Trophoblast cell (in vitro differentiated cells and primary cell): ENCODE data around the gene ATP5PF.

Experiments
- DNase-seq, 2 donors: peaks; one replicate each; pipeline ENCODE4 v3.0.0-alpha.2; 2016
- H2AFZ ChIP-seq: 2 replicates; pipeline ENCODE4 v1.6.1; 2013; ENCODE audit warnings: low read length, moderate library complexity, mild to moderate bottlenecking; ENCODE audit not compliant: insufficient read depth, poor library complexity
- H2AK5ac ChIP-seq: 2 replicates; pipeline ENCODE4 v1.6.1; 2013; ENCODE audit warnings: mild to moderate bottlenecking, low read length
- H2BK120ac ChIP-seq: 2 replicates; pipeline ENCODE4 v1.6.1; 2013; ENCODE audit warnings: low read length, mild to moderate bottlenecking, moderate library complexity; ENCODE audit not compliant: insufficient read depth, poor library complexity
- H2BK12ac ChIP-seq: 2 replicates; pipeline ENCODE4 v1.6.1; 2013; ENCODE audit warnings: mild to moderate bottlenecking, low read length, moderate library complexity
- H2BK5ac ChIP-seq: 2 replicates; pipeline ENCODE4 v1.6.1; 2013; ENCODE audit warnings: low read length, low read depth, moderate library complexity, mild to moderate bottlenecking; ENCODE audit not compliant: poor library complexity
- H3K14ac ChIP-seq: 2 replicates; pipeline ENCODE4 v1.6.1; 2013; ENCODE audit warnings: mild to moderate bottlenecking, low read length
- H3K18ac ChIP-seq: 2 replicates; pipeline ENCODE4 v1.6.1; 2013; ENCODE audit warnings: mild to moderate bottlenecking, low read length
- H3K23ac ChIP-seq: 2 replicates; pipeline ENCODE4 v1.6.1; 2013; ENCODE audit warnings: low read length
- H3K27ac ChIP-seq: 2 replicates; pipeline ENCODE4 v1.5.1; 2013; ENCODE audit warnings: low read depth, mild to moderate bottlenecking, inconsistent platforms, low read length, moderate library complexity
- H3K27me3 ChIP-seq: 2 replicates; pipeline ENCODE4 v1.6.1; 2013; ENCODE audit warnings: inconsistent platforms, mild to moderate bottlenecking, low read length, moderate library complexity; ENCODE audit not compliant: insufficient read depth
- H3K36me3 ChIP-seq, 2 experiments: 1 replicate in 1 of 2; 2 replicates in 1 of 2; pipeline ENCODE4 v1.6.1; 2013; ENCODE audit warnings: low read length in 2 of 2, mild to moderate bottlenecking in 2 of 2, moderate library complexity in 1 of 2; ENCODE audit not compliant: insufficient read depth in 2 of 2, control insufficient read depth in 1 of 2
- H3K4ac ChIP-seq: 2 replicates; pipeline ENCODE4 v1.6.1; 2013; ENCODE audit warnings: low read depth, mild to moderate bottlenecking, low read length, moderate library complexity
- H3K4me1 ChIP-seq, 2 experiments: 1 replicate in 1 of 2; 2 replicates in 1 of 2; pipeline ENCODE4 v1.6.1; 2013; ENCODE audit warnings: low read length in 2 of 2, mild to moderate bottlenecking in 2 of 2, moderate library complexity in 1 of 2; ENCODE audit not compliant: insufficient read depth in 2 of 2, control insufficient read depth in 1 of 2
- H3K4me2 ChIP-seq: 2 replicates; pipeline ENCODE4 v1.6.1; 2013; ENCODE audit warnings: inconsistent platforms, mild to moderate bottlenecking, low read length, moderate library complexity
- H3K4me3 ChIP-seq: 2 replicates; pipeline ENCODE4 v1.5.1; 2013; ENCODE audit warnings: mild to moderate bottlenecking, low read depth, low read length, inconsistent platforms
- H3K79me1 ChIP-seq: one replicate; pipeline ENCODE4 v1.6.1; 2013; ENCODE audit warnings: low read length
- H3K79me2 ChIP-seq: 2 replicates; pipeline ENCODE4 v1.6.1; 2013; ENCODE audit warnings: low read length, mild to moderate bottlenecking; ENCODE audit not compliant: control insufficient read depth, insufficient read depth, poor library complexity
- H3K9ac ChIP-seq: 2 replicates; pipeline ENCODE4 v1.6.1; 2013; ENCODE audit warnings: mild to moderate bottlenecking, low read length
- H3K9me3 ChIP-seq: 2 replicates; pipeline ENCODE4 v1.6.1; 2013; ENCODE audit warnings: low read depth, mild to moderate bottlenecking, control low read depth, inconsistent platforms, low read length; ENCODE audit not compliant: insufficient read depth
- H4K12ac ChIP-seq: 2 replicates; pipeline ENCODE4 v1.6.1; 2013; ENCODE audit warnings: low read depth, mild to moderate bottlenecking, low read length, moderate library complexity
- H4K8ac ChIP-seq: 2 replicates; pipeline ENCODE4 v1.6.1; 2013; ENCODE audit warnings: low read depth, mild to moderate bottlenecking, low read length, moderate library complexity
- H4K91ac ChIP-seq: one replicate; pipeline ENCODE4 v1.6.1; 2013; ENCODE audit warnings: low read depth, mild to moderate bottlenecking, low read length, moderate library complexity
- WGBS: extraction: QIAGEN DNeasy Blood & Tissue Kit; methylation state at CpG from one replicate; pipeline ENCODE4 v1.1.7; 2013; ENCODE audit warnings: missing lambda C conversion rate; ENCODE audit not compliant: insufficient read length, insufficient coverage; ENCODE audit errors: extremely low coverage; 5-methylcytosine and 5-hydroxymethylcytosine counted together

Gene ATP5PF

GRCh38 chr21:25759573-25759972 lies 24.9 kb upstream of the ATP5PF start:
- H4K91ac ChIP-seq: no peak overlapping the region
- H3K4ac ChIP-seq: no peak overlapping the region
- no peak overlapping the region for H2BK12ac ChIP-seq

GRCh38 chr21:25757531-25757930 lies 22.8 kb upstream of the ATP5PF start:
- H2BK12ac ChIP-seq: no peak overlapping the region
- H3K4ac ChIP-seq: no peak overlapping the region
- no peak overlapping the region for H3K18ac ChIP-seq
- H2BK120ac ChIP-seq: no peak overlapping the region
- no peak overlapping the region for H3K23ac ChIP-seq
- no peaks in the 10 kb centered on the region for H3K79me2 ChIP-seq
- H3K4me2 ChIP-seq: no peak overlapping the region
- no peak overlapping the region for H4K91ac ChIP-seq
- H3K27ac ChIP-seq: no peak overlapping the region
- no peak overlapping the region for H3K9ac ChIP-seq
- H2AFZ ChIP-seq: no peak overlapping the region
- no peak overlapping the region for H4K8ac ChIP-seq
- no peaks in the 10 kb centered on the region for H3K9me3 ChIP-seq
- H3K14ac ChIP-seq: no peak overlapping the region
- no peak for DNase-seq
- H3K4me1 ChIP-seq: no peaks in the 10 kb centered on the region
- peaks cover 3 to 10% of the 10 kb centered on the region in 2 experiments for H3K36me3 ChIP-seq
- H3K79me1 ChIP-seq: no peaks in the 10 kb centered on the region
- H2AK5ac ChIP-seq: no peak overlapping the region
- H2BK5ac ChIP-seq: no peak overlapping the region
- H3K27me3 ChIP-seq: no peaks in the 10 kb centered on the region
- H4K12ac ChIP-seq: no peak overlapping the region
- no peak overlapping the region for H3K4me3 ChIP-seq

More at GRCh38 chr21:25759573-25759972, 24.9 kb upstream of the ATP5PF start:
- DNase-seq: no peak
- H2AK5ac ChIP-seq: no peak overlapping the region
- WGBS: no CpG with 5 or more reads among the region's 1 CpG
- H3K4me2 ChIP-seq: no peak overlapping the region
- no peak overlapping the region for H3K14ac ChIP-seq
- H3K9me3 ChIP-seq: no peaks in the 10 kb centered on the region
- no peak overlapping the region for H2AFZ ChIP-seq
- H3K23ac ChIP-seq: no peak overlapping the region
- H3K79me2 ChIP-seq: no peaks in the 10 kb centered on the region
- no peaks in the 10 kb centered on the region for H3K4me1 ChIP-seq
- no peak overlapping the region for H4K12ac ChIP-seq
- H4K8ac ChIP-seq: no peak overlapping the region
- H3K18ac ChIP-seq: no peak overlapping the region
- H3K4me3 ChIP-seq: no peak overlapping the region
- no peak overlapping the region for H3K9ac ChIP-seq
- no peak overlapping the region for H2BK120ac ChIP-seq
- peaks cover 3 to 11% of the 10 kb centered on the region in 2 experiments for H3K36me3 ChIP-seq
- no peak overlapping the region for H3K27ac ChIP-seq
- no peaks in the 10 kb centered on the region for H3K79me1 ChIP-seq
- no peaks in the 10 kb centered on the region for H3K27me3 ChIP-seq
- H2BK5ac ChIP-seq: no peak overlapping the region

GRCh38 chr21:25756190-25756932 lies 21.7 kb upstream of the ATP5PF start:
- H3K9ac ChIP-seq: no peak overlapping the region
- no peaks in the 10 kb centered on the region for H3K27me3 ChIP-seq
- H2BK120ac ChIP-seq: no peak overlapping the region
- H2BK5ac ChIP-seq: no peak overlapping the region
- no CpG with 5 or more reads among the region's 6 CpGs for WGBS
- no peak overlapping the region for H3K14ac ChIP-seq
- no peak overlapping the region for H3K4ac ChIP-seq
- no peaks in the 10 kb centered on the region for H3K9me3 ChIP-seq
- H3K4me2 ChIP-seq: no peak overlapping the region
- no peaks in the 10 kb centered on the region for H3K79me1 ChIP-seq
- H4K8ac ChIP-seq: no peak overlapping the region
- H4K12ac ChIP-seq: no peak overlapping the region
- H3K36me3 ChIP-seq: peaks cover 3 to 10% of the 10 kb centered on the region in 2 experiments
- H3K4me3 ChIP-seq: no peak overlapping the region
- no peaks in the 10 kb centered on the region for H3K79me2 ChIP-seq
- H4K91ac ChIP-seq: no peak overlapping the region
- no peak overlapping the region for H3K27ac ChIP-seq
- no peak overlapping the region for H2AFZ ChIP-seq
- H3K23ac ChIP-seq: no peak overlapping the region
- H2BK12ac ChIP-seq: no peak overlapping the region
- no peak for DNase-seq
- no peak overlapping the region for H2AK5ac ChIP-seq
- no peak overlapping the region for H3K18ac ChIP-seq
- H3K4me1 ChIP-seq: no peaks in the 10 kb centered on the region

DNA sequence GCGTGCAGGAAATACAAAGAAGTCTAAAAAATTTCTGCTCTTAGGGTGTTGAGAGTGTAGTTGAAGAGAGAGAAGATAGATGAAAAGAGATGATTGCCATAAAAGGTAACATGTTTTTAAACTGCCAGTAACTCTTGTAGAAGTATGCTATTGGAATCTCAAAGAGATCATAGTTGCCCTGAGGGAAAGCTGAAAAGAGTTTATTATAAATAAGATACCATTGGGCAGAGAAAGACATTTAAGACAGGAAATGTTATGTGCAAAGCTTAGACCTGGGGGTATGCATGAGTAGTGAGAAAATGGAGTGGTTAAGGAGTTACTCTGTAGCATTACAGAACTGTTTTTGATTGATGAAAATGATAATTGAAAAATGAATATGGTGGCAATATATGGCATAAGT lies 17.7 kb upstream of the ATP5PF start:
- no peak overlapping the region for H3K27ac ChIP-seq
- H3K18ac ChIP-seq: no peak overlapping the region
- peaks cover 6 to 9% of the 10 kb centered on the region in 2 experiments for H3K36me3 ChIP-seq
- no peak overlapping the region for H2BK120ac ChIP-seq
- no peak overlapping the region for H2AK5ac ChIP-seq
- H2BK12ac ChIP-seq: no peak overlapping the region
- no peak overlapping the region for H3K23ac ChIP-seq
- H3K4me1 ChIP-seq: no peaks in the 10 kb centered on the region
- H3K79me2 ChIP-seq: no peaks in the 10 kb centered on the region
- H3K9me3 ChIP-seq: no peaks in the 10 kb centered on the region
- no peak for DNase-seq
- no peak overlapping the region for H4K8ac ChIP-seq
- H3K4ac ChIP-seq: no peak overlapping the region
- no peak overlapping the region for H3K9ac ChIP-seq
- no peaks in the 10 kb centered on the region for H3K79me1 ChIP-seq
- no CpG with 5 or more reads among the region's 1 CpG for WGBS
- no peaks in the 10 kb centered on the region for H3K27me3 ChIP-seq
- no peak overlapping the region for H4K91ac ChIP-seq
- H3K4me2 ChIP-seq: no peak overlapping the region
- no peak overlapping the region for H4K12ac ChIP-seq
- no peak overlapping the region for H2BK5ac ChIP-seq
- no peak overlapping the region for H3K4me3 ChIP-seq
- no peak overlapping the region for H2AFZ ChIP-seq
- H3K14ac ChIP-seq: no peak overlapping the region
